Right lobe of liver (tissue), 6 donors: ENCODE data around the gene MYLK. TPM values are rescaled to one million over a fixed set of nuclear protein-coding genes. Genes with fewer than 3 reads are reported as not detected.

ENCODE experiments used
- ATAC-seq, 4 donors: fragments of 200-7000 bp; cut with Tn5 transposase; one replicate each; pipeline ENCODE4 v1.9.1; 2020; ENCODE audit warnings: mild to moderate bottlenecking in 4 of 4, moderate library complexity in 4 of 4
- DNase-seq, 3 donors: peaks; one replicate each; pipeline ENCODE4 v3.0.0-alpha.2; 2020
- H3K27ac ChIP-seq, 3 donors: fragments of 200-600 bp; one replicate each; pipeline ENCODE4 v1.8.0; 2022
- H3K27me3 ChIP-seq, 2 donors: fragments of 200-600 bp; one replicate each; pipeline ENCODE4 v1.8.0; 2022
- H3K36me3 ChIP-seq, 4 donors: fragments of 200-600 bp; sonication (generic) in 1 of 4; one replicate each; pipeline versions ENCODE4 v1.5.1 to v1.8.0; 2017 to 2022; ENCODE audit warnings: control low read depth in 1 of 4
- H3K4me1 ChIP-seq, 4 donors: fragments of 200-600 bp; sonication (generic) in 1 of 4; one replicate each; pipeline versions ENCODE4 v1.5.1 to v1.8.0; 2017 to 2022; ENCODE audit warnings: control low read depth in 1 of 4
- H3K4me3 ChIP-seq, 3 donors: fragments of 200-600 bp; one replicate each; pipeline ENCODE4 v1.8.0; 2022
- H3K9me3 ChIP-seq, 4 donors: fragments of 200-600 bp; sonication (generic) in 1 of 4; one replicate each; pipeline versions ENCODE4 v1.5.1 to v1.8.0; 2017 to 2022; ENCODE audit warnings: control low read depth in 1 of 4
- CTCF ChIP-seq, 4 donors: fragments of 200-600 bp in 3 of 4; fragments of 450-650 bp in 1 of 4; IDR thresholded peaks; one replicate each; pipeline versions ENCODE4 v1.5.1 to v1.8.0; 2016 to 2022; ENCODE audit warnings: antibody characterized with exemption in 4 of 4, mild to moderate bottlenecking in 2 of 4
- POLR2A ChIP-seq: fragments of 450-650 bp; IDR thresholded peaks from one replicate; pipeline ENCODE4 v1.6.1; 2017; ENCODE audit warnings: antibody characterized with exemption, mild to moderate bottlenecking
- WGBS: methylation state at CpG from one replicate; pipeline ENCODE4 v1.1.6; 2018; ENCODE audit warnings: low coverage, low lambda C conversion rate; ENCODE audit not compliant: insufficient coverage; ENCODE audit errors: missing lambda C conversion rate; 5-methylcytosine and 5-hydroxymethylcytosine counted together
- intact Hi-C, 2 donors: fragments of 100-400 bp; cut with DNase I; formaldehyde crosslinking; loops; one replicate each; pipeline versions ENCODE4 v1.11.2 to v1.14.1; 2022
- total RNA-seq, 6 experiments: library from RNA; depleted of rRNA in 2 of 6; stranded (reverse); fragments of >200 nt in 2 of 6; fragmentation: NEBNext Ultra II Directional in 3 of 6; extraction: Animal tissue kit (Norgen Biotek cat#: 25700) in 3 of 6; gene quantifications; one replicate each; pipeline versions ENCODE4 v1.1.0 to v1.2.4, GENCODE V29; 2016 to 2023
- donor health status: DM: no; HTN: yes; CAD: no.
- donor health status: DM: no; HTN: no; CAD: no.
- donor health status: DM: no; HTN: no; CAD: no.
- donor health status: DM: no; HTN: yes; CAD: no.
- donor health status: DM: no; HTN: yes; CAD: no.

The MYLK gene
- total RNA-seq, 6 experiments from 2014 or later = 61.1 to 146 (median 97.8) TPM

DNA sequence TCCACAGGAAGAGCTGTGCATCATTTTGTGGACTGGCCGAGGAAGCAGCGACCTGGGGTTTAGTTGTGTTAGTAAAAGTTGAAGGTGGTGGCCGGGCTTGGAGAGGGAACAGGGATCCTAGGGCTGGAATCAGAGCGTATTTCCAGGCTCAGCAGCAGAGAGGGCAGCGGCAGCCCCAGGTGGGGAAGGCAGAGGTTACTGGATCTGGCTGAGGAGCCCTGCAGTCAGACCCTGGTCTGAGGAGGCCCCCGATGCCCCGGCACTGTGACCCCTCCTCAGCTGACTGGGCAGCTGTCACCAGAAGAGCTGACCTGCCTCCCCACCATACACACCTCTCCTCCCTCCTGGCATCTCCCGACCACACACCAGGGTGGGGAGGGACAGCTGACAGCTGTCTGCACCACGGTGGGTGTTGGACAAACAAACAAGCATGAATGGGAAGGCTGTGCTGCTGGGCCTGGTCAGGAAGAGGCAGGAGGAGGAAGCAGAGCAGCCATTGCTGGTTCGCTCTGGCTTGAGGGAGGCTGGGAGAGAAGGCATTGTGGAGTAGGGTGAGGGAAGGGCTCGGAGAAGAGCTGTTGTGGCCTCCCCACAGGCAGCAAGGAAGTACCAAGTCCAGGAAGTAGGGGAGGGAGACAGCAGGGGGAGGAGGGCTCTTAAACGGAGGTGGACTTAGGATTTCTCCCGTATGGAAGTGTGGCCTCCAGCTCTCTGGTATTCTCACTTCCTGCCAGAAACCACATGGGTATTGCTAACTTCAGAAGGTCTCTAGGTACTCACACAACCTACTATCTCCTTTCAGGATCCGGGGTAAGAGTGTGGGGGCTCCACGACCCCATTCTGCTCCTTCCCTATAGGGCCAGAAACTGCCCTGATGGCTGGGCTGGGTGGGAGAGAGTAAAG lies 249.7 kb downstream of the MYLK start:
- H3K4me1 ChIP-seq = peaks cover 0 to 19% (median 5%) of the 10 kb centered on the region in 4 donors
- intact Hi-C loops = no loop called here
- no peak overlapping the region for H3K27ac ChIP-seq
- no peaks in the 10 kb centered on the region for H3K27me3 ChIP-seq
- 74% methylated on average over 9 of the region's 15 CpGs for WGBS
- TF ChIP-seq CTCF (IDR thresholded peaks at IDR 0.05) (no peak), POLR2A (no peak)
- H3K9me3 ChIP-seq = no peaks in the 10 kb centered on the region
- ATAC-seq (peak in 3 of 4 donors; percentile 3 to 9 (median 6)), DNase-seq (no peak)
- no peak overlapping the region for H3K4me3 ChIP-seq
- H3K36me3 ChIP-seq = peaks cover 0 to 36% (median 13%) of the 10 kb centered on the region in 4 donors

DNA sequence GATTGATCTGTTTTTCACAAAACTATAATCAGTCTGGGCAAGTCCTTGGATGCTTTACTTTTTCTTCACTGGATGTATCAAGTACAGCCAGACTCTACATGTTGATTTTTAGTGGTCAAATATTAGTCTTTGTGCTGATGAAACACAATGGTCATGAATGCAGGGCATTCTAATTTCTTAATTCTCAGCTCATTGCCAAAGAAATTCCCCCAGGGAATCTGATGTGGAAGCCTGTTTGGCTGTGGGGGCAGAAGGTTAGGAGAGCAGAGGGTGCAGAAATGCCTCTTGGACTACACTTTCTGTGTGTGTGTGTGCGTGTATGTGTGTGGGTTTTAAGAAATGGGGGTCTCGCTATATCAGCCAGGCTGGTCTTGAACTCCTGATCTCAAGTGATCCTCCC lies 250.6 kb downstream of the MYLK start:
- no peak overlapping the region for H3K4me3 ChIP-seq
- peaks cover 0 to 27% (median 12%) of the 10 kb centered on the region in 4 donors for H3K36me3 ChIP-seq
- 0% methylated on average over 1 of the region's 2 CpGs for WGBS
- no peak for DNase-seq
- peaks cover 0 to 22% (median 5%) of the 10 kb centered on the region in 4 donors for H3K4me1 ChIP-seq
- ATAC-seq = peak; percentile 26 to 68 (median 64)
- H3K9me3 ChIP-seq = no peaks in the 10 kb centered on the region
- no peak for TF ChIP-seq CTCF (IDR thresholded peaks at IDR 0.05)
- no peak for TF ChIP-seq POLR2A
- H3K27me3 ChIP-seq = no peaks in the 10 kb centered on the region
- intact Hi-C loops = no loop called here
- H3K27ac ChIP-seq = no peak overlapping the region

DNA sequence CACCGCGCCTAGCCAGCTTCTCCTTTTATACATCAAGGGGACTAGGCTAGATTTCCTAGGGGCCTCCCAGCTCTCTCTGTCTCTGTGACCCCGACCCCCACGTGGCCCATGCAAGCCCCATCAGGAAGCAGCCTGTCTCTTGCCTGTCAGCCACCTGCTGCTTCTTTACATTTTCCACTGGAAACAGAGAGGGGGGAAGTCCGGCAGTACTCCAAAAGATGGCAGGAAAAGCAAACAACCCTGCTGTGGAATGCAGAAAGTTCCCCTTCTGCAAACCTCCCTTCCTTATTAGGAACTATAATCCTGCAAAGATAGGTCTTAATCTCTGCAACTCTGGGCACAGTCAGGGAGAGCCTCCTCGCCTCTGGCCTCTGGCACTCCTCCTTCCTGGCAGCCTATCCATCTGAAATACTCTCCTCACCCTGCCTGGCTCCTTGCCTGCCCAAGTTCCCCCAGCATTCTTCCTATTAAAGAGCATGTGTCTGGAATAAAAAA lies 251.9 kb downstream of the MYLK start:
- Histone ChIP-seq H3K9me3 (no peaks in the 10 kb centered on the region), H3K27me3 (no peaks in the 10 kb centered on the region), H3K36me3 (peaks cover 0 to 14% (median 7%) of the 10 kb centered on the region in 4 donors), H3K4me1 (peaks cover 0 to 23% (median 5%) of the 10 kb centered on the region in 4 donors), H3K4me3 (no peak overlapping the region), H3K27ac (no peak overlapping the region)
- intact Hi-C loops = no loop called here
- DNase-seq (no peak), ATAC-seq (no peak)
- TF ChIP-seq POLR2A (no peak), CTCF (IDR thresholded peaks at IDR 0.05) (no peak)
- WGBS = 48% methylated on average over 4 of the region's 6 CpGs

DNA sequence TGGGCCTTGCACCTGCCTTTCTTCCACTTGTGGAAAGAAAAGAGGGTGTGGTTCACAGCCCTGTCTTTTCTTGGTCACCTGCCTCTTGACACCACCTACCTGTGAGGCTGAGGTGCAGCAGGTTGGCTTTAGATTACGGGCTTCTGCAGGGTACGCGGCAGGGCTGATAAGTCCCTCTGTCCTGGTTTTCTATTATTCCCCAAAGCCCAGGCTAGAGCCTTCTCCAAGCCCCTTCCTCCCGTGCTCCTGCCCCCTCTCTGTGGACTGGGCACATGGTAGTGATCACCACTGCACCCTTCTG lies 254.4 kb downstream of the MYLK start:
- H3K4me3 ChIP-seq = no peak overlapping the region
- H3K36me3 ChIP-seq = peaks cover 0 to 23% (median 4%) of the 10 kb centered on the region in 4 donors
- H3K4me1 ChIP-seq = peaks cover 0 to 23% (median 5%) of the 10 kb centered on the region in 4 donors
- no peaks in the 10 kb centered on the region for H3K9me3 ChIP-seq
- H3K27ac ChIP-seq = no peak overlapping the region
- WGBS = 82% methylated on average over 2 of the region's 4 CpGs
- H3K27me3 ChIP-seq = no peaks in the 10 kb centered on the region
- intact Hi-C loops = no loop called here
- no peak for DNase-seq
- peak in 1 of 4 donors; percentile 12 for ATAC-seq
- TF ChIP-seq CTCF (IDR thresholded peaks at IDR 0.05) (peak in 1 of 4 donors; percentile 11), POLR2A (no peak)
